ENCODE results near the gene LRRFIP1. TPM values are rescaled to one million over a fixed set of nuclear protein-coding genes. Genes with fewer than 3 reads are reported as not detected.

LRRFIP1 gene
- total and polyA plus RNA-seq, 2 of the 13 experiments (the other 11 are each of a cell fraction or from before 2014, with no cell fraction given) = 15.9 to 40.5 TPM

DNA sequence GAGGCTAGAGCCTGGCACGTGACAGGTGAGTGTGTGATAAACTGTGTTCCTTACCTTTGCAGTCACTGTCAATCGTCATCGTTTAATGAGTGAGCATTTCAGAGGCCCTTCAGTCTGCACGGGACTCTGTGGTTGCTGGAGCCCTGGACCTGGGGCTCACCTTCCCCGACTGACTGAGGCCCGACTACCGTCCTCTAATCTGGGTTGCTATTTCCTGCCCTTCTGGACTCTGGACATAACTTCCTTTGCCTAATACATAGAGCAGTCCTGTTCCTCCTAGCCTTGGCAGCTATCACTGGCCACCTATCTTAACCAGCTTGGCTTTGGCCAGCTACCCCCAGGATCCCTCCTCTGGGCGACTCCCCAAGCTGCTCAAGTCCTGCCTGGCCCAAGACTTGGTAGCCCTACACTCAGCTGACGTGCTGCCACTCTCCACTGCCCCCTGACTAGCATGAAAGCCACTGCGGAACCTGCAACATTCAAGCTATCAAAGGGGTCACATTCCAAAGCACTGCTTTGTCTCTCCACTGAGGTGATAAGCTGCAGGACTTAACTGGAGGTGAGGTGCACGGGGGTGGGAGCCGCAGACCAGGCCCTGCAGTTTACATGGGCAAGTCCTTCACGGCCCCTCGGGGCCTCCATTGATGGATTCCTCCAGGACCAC is 25.8 kb upstream of the LRRFIP1 start (continued):
- no peak for TF ChIP-seq REXO4 (CRISPR knock-in tag; IDR thresholded peaks at IDR 0.05; ENCODE audit: borderline replicate concordance)
- TF ChIP-seq ZNF550 (CRISPR knock-in tag; IDR thresholded peaks at IDR 0.05; ENCODE audit: borderline replicate concordance) = 0 out of 2 replicates have a peak, but pooled peaks have one; percentile 92
- no peak for TF ChIP-seq ZNF740 (CRISPR knock-in tag; IDR thresholded peaks at IDR 0.05)
- peak; percentile 81; the same call in 1 of the 2 replicates for TF ChIP-seq ARID4A (CRISPR knock-in tag; IDR thresholded peaks at IDR 0.05; ENCODE audit: borderline replicate concordance)
- no peak for TF ChIP-seq TCF7 (IDR thresholded peaks at IDR 0.05; ENCODE audit: low read depth)
- TF ChIP-seq ZNF264 (CRISPR knock-in tag; IDR thresholded peaks at IDR 0.05) = peak; percentile 75
- peak; percentile 39; the same call in 1 of the 2 replicates for TF ChIP-seq SIX4 (CRISPR knock-in tag; IDR thresholded peaks at IDR 0.05)
- TF ChIP-seq ZNF780A (CRISPR knock-in tag; IDR thresholded peaks at IDR 0.05) = no peak
- TF ChIP-seq ZNF446 (CRISPR knock-in tag; IDR thresholded peaks at IDR 0.05) = 0 out of 2 replicates have a peak, but pooled peaks have one; percentile 40
- TF ChIP-seq TBX3 (IDR thresholded peaks at IDR 0.05; ENCODE audit: borderline replicate concordance) = no peak
- TF ChIP-seq, protein P1, sequence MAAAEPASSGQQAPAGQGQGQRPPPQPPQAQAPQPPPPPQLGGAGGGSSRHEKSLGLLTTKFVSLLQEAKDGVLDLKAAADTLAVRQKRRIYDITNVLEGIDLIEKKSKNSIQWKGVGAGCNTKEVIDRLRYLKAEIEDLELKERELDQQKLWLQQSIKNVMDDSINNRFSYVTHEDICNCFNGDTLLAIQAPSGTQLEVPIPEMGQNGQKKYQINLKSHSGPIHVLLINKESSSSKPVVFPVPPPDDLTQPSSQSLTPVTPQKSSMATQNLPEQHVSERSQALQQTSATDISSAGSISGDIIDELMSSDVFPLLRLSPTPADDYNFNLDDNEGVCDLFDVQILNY (CRISPR knock-in tag; conservative IDR thresholded peaks at IDR 0.05) = 0 out of 2 replicates have a peak, but pooled peaks have one; percentile 32
- TF ChIP-seq, protein P2, sequence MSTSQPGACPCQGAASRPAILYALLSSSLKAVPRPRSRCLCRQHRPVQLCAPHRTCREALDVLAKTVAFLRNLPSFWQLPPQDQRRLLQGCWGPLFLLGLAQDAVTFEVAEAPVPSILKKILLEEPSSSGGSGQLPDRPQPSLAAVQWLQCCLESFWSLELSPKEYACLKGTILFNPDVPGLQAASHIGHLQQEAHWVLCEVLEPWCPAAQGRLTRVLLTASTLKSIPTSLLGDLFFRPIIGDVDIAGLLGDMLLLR (CRISPR knock-in tag; IDR thresholded peaks at IDR 0.05) = peak; percentile 48; the same call in 1 of the 2 replicates
- TF ChIP-seq GATAD1 (CRISPR knock-in tag; IDR thresholded peaks at IDR 0.05) = 0 out of 2 replicates have a peak, but pooled peaks have one; percentile 27
- no peak for TF ChIP-seq CEBPB (IDR thresholded peaks at IDR 0.05; ENCODE audit: borderline replicate concordance, low read depth, low read length)
- TF ChIP-seq CC2D1A (CRISPR knock-in tag; IDR thresholded peaks at IDR 0.05) = no peak
- peak; percentile 69; the same call in 1 of the 2 replicates for TF ChIP-seq TFE3 (CRISPR knock-in tag; IDR thresholded peaks at IDR 0.05)
- TF ChIP-seq ATF1 (CRISPR knock-in tag; IDR thresholded peaks at IDR 0.05) = no peak
- TF ChIP-seq, protein P3, sequence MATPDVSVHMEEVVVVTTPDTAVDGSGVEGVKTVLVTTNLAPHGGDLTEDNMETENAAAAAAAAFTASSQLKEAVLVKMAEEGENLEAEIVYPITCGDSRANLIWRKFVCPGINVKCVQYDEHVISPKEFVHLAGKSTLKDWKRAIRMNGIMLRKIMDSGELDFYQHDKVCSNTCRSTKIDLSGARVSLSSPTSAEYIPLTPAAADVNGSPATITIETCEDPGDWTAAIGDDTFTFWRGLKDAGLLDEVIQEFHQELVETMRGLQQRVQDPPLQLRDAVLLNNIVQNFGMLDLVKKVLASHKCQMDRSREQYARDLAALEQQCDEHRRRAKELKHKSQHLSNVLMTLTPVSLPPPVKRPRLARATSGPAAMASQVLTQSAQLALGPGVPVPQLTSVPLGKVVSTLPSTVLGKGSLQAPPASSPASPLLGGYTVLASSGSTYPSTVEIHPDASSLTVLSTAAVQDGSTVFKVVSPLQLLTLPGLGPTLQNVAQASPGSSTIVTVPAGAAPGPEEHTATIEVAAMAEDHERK (CRISPR knock-in tag; IDR thresholded peaks at IDR 0.05; ENCODE audit: low read depth) = no peak
- TF ChIP-seq, protein P4, sequence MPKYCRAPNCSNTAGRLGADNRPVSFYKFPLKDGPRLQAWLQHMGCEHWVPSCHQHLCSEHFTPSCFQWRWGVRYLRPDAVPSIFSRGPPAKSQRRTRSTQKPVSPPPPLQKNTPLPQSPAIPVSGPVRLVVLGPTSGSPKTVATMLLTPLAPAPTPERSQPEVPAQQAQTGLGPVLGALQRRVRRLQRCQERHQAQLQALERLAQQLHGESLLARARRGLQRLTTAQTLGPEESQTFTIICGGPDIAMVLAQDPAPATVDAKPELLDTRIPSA (CRISPR knock-in tag; IDR thresholded peaks at IDR 0.05; ENCODE audit: borderline replicate concordance) = no peak

Data from HepG2 (cell line).